Measurements from ENCODE around the gene TEX52. TPM values are rescaled to one million over a fixed set of nuclear protein-coding genes. Genes with fewer than 3 reads are reported as not detected.
"Not testable (repeated sequence)": the region's sequence is repeated elsewhere in the genome, so short reads cannot be mapped to it uniquely, and the experiment has no call there.

TEX52 gene
- total RNA-seq, 1 donor from 2014 or later: not detected

DNA sequence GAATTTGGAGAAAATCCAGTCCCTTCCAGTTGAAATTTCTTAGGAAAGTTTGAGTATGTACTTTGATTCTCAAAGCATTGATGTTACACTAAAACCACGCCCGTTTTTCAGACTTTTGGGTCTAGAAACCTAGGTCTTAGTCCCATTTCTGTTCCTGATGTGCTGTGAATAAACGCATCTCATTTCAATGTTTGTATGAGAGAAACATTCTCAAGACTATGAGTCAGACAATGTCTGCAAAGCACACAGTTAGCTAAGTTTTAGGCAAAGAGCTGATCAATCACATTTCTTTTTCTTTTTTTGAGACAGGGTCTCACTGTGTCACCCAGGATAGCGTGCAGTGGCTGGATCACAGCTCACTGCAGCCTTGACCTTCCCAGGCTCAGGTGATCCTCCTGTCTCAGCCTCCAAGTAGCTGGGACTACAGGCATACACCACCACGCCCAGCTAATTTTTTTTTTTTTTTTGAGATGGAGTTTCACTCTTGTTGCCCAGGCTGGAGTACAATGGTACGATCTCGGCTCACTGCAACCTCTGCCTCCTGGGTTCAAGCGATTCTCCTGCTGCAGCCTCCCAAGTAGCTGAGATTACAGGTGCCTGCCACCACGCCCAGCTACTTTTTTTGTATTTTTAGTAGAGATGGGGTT lies 12.3 kb upstream of the TEX52 start:
- peak in 1 of 2 donors; percentile 30 for DNase-seq (ENCODE audit: low read depth in 2 of 2)

DNA sequence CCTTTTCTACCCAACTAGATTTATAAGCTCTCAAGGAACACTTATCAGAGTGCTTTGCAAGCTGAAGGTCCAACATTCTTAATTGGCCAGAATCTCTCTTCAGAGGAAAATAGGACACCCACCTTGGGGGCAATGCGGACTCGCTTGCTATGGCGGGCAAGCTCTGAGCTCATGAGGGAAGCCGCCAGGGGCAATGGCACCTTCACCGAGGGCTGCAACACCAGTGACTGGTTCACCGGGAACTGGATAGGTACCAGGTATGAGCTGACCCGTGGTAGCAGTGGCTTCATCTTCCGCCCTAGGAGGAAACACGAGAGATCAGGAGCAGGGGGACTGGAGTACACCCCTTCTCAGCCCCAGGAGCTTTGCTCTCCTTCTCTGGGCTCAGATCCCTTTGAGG lies 7.4 kb upstream of the TEX52 start:
- DNase-seq (ENCODE audit: low read depth in 2 of 2): no peak

DNA sequence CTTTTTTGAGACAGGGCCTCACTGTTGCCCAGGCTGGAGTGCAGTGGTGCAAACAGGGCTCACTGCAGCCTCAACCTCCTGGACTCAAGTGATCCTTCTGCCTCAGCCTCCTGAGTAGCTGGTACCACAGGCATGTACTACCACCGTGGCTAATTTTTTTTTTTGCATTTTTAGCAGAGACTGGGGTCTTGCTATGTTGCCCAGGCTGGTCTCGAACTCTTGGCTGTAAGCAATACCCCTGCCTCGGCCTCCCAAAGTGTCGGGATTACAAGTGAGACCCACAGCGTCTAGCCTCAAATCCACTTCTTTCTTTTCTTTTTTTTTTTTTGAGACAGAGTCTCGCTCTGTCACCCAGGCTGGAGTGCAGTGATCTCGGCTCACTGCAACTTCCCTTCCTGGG lies 6.6 kb upstream of the TEX52 start:
- not testable (repeated sequence) for DNase-seq (ENCODE audit: low read depth in 2 of 2)

DNA sequence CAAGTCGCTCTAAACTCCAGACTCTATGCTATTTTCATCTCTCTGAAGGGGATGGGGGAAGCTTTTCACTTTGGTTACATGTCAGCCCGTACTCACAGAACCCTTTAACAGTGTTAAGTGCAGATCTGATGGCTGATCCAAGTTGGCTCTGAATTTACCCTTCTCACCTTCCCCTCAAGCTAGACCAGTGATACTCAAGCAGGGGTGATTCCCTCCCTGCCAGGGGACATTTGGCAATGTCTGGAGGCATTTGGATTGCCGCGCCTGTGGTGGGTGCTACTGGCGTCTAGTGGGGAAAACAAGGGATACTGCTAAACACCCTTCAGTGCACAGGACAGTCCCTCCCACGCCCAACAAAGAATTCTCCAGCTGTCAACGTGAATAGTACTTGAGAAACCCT lies 6.0 kb upstream of the TEX52 start:
- no peak for DNase-seq (ENCODE audit: low read depth in 2 of 2)

DNA sequence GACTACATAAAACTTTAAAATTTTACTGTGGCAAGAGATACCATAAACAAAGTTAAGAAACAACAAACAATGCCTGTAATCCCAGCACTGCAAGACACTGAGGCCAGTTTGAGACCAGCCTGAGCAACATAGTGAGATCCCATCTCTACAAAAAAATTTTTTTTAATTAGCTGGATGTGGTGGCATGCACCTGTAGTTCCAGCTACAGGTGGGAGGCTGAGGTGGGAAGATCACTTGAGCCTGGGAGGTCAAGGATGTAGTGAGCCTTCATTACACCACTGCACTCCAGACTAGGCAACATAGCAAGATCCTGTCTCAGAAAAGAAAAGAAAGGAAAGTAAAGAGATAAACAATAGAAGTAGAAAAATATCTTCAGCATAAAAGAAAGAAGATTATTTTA lies 3.3 kb upstream of the TEX52 start:
- no peak for DNase-seq (ENCODE audit: low read depth in 2 of 2)

DNA sequence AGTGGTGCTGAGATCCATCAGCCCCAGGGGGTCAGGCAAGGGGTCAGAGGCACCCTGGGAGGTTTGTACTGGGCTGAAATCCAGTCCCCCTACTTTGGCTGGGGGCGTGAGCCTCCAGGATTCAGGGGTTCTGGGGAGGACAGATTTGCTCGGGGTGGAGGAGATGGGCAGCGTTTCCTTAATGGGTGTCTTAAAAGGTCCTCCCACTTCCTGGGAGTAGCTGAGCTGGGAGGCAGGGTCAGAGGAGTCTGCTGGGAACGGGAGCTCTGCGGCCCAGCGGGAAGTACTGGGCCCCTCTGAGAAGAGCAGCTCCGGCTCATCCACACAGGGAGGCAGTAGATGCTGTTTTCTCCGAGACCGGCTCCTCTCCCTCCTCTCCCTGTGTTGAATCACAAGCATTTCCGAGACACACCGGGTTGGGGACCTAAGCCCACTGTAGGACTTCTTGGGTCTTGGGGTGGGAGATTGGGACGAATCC lies 2.1 kb upstream of the TEX52 start:
- no peak for DNase-seq (ENCODE audit: low read depth in 2 of 2)

DNA sequence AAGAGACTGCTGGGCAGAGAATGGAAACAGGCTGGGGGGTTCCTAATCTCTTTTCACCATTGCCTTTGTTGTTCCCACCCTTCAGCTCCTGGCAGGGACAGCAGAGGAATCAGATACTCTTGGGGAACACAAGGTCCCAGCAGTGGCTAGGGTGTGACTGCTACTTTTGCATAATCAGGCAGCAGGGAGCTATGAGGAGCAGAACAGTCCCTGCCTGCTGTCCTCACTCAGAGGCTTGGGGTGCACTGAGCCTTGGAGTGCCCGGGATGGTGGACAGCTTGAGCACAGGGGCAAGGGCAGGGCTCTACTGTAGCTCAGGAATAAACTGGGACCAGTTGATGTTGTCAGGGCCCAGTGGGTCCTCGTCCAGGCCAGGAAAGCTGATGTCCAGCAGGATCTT lies 1.5 kb upstream of the TEX52 start:
- no peak for DNase-seq (ENCODE audit: low read depth in 2 of 2)

DNA sequence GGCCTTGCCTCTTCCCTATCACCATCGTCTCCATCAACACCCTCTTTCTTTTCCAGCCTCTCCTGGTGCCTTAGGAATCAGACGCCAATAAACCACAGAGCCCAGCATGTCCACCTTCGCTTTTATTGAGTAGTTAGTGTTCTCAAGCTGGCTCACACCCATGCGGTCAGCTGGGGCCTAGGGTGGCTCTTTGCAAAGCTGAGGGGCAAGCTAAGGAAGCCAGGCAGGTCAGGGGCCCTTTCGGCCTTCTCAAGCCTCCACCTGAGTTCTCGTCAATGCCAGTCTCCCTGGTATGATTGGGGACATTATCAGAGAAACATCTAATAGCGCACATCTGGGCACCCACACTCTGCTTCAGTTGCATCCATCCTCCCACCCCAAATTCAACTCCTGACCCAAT lies 737 bp upstream of the TEX52 start:
- DNase-seq (ENCODE audit: low read depth in 2 of 2): no peak

DNA sequence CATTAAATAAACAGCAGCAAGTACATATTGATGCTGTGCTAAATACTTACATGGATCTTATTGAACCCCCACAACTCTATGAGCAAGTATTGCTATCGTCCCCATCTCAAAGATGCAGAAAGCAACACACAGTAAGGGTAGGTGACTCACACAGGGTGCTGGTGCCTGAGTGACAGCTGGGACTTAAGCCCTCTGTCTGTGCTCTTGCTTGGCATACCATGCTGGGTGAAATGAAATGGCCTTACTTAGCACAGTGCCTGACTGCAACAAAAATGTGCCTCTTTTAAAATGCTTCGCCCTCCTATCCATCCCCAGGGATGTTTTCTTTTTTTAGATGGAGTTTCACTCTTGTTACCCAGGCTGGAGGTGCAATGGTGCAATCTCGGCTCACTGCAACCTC lies 788 bp downstream of the TEX52 start:
- DNase-seq (ENCODE audit: low read depth in 2 of 2): no peak

DNA sequence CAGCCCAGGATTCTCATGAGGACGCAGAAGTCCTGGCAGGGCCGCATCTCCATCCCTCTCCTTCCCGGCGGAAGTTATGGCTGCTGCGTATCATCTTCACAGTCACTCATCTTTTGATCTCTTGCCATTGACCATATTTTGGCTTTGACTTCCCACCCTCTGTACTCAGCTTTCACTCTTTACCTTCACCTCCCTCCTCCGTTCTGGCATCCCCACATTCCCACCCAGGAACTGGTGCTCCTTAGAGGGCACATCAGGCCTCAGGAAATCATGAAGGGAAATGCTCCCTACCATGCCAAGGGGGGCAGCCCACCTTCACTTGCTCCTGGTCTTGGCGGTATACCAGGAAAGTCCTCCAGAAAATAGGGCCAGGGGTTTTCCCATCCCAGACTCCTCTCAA lies 1.3 kb downstream of the TEX52 start:
- no peak for DNase-seq (ENCODE audit: low read depth in 2 of 2)

DNA sequence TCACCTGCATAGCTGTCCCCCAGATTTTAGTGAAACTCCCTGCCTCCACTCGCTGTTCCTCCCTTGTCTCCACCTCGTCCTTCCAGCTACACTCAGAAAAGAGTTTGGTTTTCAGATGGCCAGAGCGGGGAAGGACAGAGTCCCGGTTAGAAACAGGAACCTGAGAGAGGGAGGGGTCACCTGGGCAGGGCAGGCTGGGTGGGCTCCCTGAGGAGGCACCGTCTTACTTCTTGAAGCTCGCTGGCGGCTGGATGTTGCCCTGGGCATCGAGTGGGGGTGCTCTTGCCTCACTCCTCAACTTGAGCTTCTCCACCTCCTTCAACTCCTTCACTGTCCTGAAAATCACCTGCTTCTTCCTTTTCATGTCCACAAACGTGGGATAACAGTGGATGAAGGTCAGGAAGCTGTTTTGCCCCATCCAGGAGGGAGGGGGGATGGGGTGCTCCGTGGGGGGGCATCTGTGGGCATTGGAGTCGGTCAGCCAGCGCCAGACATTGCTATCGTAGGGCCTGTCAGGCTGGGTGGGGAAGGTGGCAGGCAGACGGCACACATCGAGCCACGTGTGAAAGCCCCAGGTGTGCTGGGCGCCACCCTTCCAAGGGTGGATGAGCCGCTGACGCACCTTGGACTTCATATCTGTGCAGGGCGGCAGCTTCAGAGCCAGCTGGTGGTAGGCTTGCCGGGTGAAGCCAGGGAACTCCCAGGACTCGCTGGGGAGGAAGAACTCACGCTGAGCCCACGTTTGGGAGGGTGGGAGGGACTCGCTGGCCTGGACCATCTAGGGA lies 2.0 kb downstream of the TEX52 start:
- no peak for DNase-seq (ENCODE audit: low read depth in 2 of 2)

DNA sequence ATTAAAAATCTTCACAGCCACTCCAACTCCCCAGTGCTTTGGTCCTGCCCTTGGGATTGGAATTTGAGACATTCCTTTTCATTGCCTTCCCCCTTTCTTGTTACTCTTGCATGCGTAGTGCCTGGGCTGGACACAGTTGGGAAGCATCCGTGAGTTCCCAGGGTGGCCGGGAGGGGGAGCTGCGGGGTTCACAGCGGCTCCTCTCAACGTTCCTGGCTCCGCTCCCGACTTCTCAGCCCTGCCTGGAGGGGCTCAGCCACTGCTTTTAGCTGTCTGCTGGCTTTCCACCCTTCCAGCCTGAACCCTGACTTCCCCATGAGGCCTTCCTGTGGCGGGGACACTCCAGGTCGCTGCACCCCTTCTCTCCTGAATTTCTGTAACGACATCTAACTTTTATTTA lies 3.2 kb downstream of the TEX52 start:
- DNase-seq (ENCODE audit: low read depth in 2 of 2): peak; percentile 77 to 80

DNA sequence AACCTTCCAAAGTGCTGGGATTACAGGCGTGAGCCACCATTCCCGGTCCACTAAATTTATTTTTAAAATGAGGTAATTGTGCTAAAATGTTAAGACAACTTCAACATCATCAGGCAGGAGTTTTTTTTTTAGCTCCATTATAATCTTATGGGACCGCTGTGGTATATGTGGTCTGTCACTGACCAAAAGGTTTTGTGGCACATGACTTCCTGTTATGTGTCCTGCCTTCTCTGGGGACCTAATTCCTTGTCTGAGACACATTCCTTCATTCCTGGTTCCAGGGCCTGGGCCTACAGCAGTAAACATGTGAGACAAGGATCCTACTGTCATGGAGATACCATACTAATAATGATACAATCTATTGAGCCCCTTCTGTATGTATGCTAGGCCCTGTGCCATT lies 4.9 kb downstream of the TEX52 start:
- DNase-seq (ENCODE audit: low read depth in 2 of 2): no peak

DNA sequence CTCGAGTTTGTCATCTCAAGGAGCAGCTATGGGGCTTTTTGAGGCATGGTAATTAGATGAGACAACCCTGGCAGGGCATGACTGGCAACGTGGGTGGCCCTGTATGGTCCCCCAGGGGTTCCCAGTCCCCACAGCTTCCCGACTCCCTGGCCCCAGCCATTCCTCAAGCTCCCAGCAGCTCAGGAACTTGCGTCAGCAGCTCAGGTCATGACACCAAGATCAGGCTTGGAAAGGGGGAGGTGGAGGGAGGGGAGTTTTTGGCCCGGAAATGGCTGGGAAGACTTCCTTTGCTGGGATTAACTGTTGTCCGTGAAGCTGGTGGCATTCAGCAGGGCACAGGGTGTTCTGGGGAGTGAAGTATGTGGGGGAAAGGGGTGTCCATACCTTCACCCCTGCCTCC lies 11.6 kb downstream of the TEX52 start:
- DNase-seq (ENCODE audit: low read depth in 2 of 2): peak in 1 of 2 donors; percentile 86

DNA sequence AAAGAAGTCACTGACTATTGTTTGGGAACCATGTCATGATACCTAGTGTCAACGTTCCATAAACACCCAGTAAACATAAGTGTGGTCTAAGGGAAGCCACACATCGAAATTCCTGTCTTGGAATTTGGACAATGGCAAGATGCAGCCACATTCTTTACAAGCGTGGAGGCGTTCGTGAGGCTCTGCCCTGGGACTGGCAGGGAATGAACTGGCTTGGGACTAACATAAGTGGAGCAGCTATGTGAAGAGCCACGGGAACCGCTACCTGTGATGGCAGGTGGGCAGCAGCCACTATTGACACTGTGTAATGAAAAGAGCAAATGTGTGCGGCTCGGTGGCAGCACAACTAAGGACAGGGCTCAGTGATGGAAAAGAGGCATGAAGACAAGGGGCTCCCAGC lies 12.1 kb downstream of the TEX52 start:
- DNase-seq (ENCODE audit: low read depth in 2 of 2): no peak

DNA sequence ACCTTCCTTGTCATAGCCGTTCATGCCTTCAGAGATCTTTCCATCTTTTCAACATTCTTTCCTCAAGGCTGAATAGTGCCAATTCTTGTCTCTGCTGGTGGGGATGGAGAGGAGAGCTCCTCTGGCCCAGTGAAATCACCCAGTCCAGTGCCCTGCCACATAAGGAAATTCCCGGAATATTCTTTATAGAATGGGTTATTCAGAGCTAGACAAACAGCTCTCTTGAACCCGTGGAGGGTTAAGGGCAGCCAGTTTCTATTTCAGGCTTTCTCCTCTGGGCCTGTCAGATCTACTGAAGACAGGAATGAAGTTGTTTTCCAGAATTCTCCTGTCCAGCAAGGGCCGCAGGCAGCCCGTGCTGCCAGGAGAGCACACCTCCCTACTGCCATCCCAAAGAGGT lies 13.9 kb downstream of the TEX52 start:
- DNase-seq (ENCODE audit: low read depth in 2 of 2): no peak

DNA sequence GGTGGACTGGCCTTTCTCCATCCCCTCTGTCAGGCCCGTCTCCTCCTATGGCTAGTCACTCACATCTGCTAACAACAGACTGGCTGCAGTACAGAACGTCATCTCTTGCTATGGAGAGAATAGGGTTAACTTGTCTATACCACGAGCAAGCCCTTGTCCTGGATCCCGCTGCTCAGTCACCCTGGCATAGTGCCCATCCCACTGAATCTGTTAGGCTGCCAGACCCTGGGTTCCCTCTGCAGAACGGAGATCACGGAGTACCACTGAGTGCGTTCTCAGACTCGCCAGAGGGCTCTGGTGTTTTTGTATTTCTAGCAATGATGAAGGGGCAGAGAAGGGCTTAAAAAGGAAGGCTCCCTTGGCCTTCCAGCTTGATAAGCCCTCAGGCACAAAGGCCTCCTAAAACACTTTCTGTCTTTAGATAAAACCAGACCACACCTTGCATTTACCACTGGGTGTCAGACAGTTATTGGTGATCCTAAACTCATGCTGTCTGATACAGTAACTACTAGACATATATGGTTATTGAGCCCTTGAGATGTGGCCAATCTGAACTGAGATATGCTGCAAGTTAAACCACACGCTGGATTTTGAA lies 15.7 kb downstream of the TEX52 start:
- no peak for DNase-seq (ENCODE audit: low read depth in 2 of 2)

DNA sequence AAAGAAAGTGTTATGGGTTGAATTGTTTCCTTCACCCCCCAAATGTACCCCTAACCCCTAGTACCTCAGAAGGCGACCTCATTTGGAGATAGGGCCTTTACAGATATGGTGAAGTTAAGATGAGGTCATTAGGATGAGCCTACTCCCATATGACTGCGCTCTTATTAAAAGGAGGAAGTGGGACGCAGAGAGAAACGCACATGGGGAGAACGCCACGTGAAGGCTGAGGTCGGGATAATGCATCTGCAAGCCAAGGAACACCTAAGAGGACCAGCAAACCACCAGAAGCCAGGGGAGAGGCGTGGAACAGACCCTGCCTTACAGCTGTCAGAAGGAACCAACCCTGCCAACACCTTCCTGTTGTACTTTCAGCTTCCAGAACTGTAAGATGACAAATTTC lies 20.3 kb downstream of the TEX52 start:
- DNase-seq (ENCODE audit: low read depth in 2 of 2): no peak

DNA sequence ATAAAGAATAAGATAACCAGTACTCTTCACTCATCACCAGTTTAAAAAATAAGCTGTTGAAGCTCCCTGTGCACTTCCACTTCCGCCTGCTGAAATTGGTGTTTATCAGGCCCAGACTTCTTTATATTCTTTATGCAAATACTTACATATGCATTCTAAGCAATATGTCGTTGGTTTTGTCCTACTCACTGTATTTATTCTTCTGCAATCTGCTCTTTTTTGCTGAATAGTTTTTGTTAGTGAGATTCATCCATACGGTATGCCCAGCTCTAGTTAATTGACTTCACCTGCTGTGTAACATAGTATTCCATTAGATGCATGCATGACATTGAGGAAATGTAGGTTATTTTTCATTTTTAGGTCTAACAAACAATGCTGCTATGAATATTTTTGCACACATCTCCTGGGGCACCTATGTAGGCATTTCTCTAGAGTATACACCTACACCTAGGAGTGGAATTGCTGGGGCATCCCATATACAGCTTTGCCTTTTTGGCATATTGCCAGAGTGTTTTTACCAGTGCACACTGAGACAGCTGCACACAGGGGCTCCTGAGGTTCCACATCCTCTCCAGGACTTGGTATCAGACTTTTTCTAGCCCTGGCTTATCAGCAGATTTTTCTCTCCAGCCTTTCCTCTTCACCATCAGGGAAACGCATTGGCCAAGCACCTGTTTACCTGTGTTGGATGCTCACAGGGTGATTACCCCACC lies 21.0 kb downstream of the TEX52 start:
- DNase-seq (ENCODE audit: low read depth in 2 of 2): no peak

DNA sequence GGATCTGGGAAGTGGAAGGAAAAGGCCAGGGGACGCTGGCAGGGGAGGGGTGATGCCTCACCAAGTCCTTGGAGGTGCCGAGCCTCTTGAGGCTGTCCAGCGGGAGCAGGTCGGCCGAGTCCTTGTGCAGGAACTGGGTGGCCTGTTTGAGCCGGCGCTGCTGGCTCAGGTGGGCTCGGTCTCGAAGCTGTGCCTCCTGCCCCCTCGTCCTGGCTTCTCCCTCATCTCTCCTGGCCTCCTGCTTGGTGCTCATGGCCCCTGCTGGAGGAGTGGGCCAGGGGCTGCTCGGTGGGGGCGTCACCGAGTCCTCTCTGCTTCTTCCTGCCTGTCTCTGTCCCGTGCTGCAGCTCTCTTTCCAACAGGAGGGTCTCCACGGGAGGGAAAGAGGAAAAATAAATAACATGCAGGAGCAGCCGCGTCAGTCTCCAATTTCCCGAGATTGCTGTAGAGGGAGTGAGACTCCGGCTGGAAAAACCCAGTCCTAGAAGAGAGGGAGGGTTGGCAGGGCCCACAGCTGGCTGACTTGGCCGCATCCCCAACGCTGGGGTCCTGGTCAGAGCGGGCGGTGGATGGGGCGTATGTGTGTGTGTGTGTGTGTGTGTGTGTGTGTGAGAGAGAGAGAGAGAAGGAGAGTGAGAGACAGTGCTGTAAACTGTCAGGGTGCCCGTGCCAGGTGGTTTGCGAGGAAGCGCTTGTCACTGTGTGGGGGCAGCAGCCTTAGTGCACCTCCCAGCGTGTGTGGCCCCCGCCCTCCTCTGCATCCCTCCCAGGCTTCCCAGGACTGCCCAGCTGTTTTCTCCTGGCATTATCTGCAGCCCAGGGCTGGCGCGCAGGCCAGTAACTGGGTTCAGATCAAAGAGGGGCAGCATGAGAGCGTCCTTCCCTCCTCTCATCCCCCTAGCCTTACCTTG lies 22.0 kb downstream of the TEX52 start, which contains the start of gene NRIP2:
Gene NRIP2, minus strand, starts transcription at position 455 of the 911 bp plus-strand sequence. Its CDS starts 52 bp downstream, at position 403.
- DNase-seq (ENCODE audit: low read depth in 2 of 2): peak; percentile 46 to 55

DNA sequence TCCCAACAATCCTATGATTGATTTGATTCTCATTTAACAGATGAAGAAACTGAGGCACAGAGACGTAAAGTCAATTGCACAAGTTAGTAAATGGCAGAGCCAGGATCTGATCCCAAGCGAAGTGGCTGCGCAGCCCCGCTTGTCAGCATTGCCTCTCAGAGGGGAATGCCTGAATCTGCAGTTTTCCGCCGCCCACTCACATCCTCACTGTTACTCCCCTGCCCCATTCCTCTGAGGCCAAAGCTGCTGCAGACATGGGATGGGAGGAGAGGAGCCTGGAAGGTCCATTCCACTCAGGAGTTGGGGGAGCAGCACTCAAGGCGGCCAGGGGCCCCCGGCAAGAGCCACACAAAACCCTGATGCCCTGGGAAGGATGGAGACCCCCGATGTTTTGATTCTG lies 23.0 kb downstream of the TEX52 start:
- DNase-seq (ENCODE audit: low read depth in 2 of 2): no peak

Measured in lung microvascular endothelial cell (primary cell).